Nephron progenitor cell (in vitro differentiated cells): ENCODE measurements around the gene ZCCHC18.
"Not testable (repeated sequence)": the region's sequence is repeated elsewhere in the genome, so short reads cannot be mapped to it uniquely, and the experiment has no call there.

Experiments used
- DNase-seq: peaks from one replicate; pipeline ENCODE4 v3.0.0; 2021
- H3K27ac Mint-ChIP-seq: 2 replicates; pipeline ENCODE4 v1.8.0; 2021; ENCODE audit warnings: mild to moderate bottlenecking, moderate library complexity, mixed read lengths
- H3K27me3 Mint-ChIP-seq: 2 replicates; pipeline ENCODE4 v1.8.0; 2021; ENCODE audit warnings: mild to moderate bottlenecking, low read depth, mixed read lengths; ENCODE audit not compliant: poor library complexity
- H3K36me3 Mint-ChIP-seq: 2 replicates; pipeline ENCODE4 v1.8.0; 2021; ENCODE audit warnings: low read depth, mixed read lengths
- H3K4me1 Mint-ChIP-seq: 2 replicates; pipeline ENCODE4 v1.8.0; 2021; ENCODE audit warnings: mixed read lengths
- H3K4me3 Mint-ChIP-seq: 2 replicates; pipeline ENCODE4 v1.8.0; 2021; ENCODE audit warnings: mild to moderate bottlenecking, moderate library complexity, mixed read lengths
- H3K9me3 Mint-ChIP-seq: 2 replicates; pipeline ENCODE4 v1.8.0; 2021; ENCODE audit warnings: mild to moderate bottlenecking, moderate library complexity, mixed read lengths
- CTCF ChIP-seq: fragments of 200-600 bp; sonication (generic); IDR thresholded peaks from 2 replicates; pipeline ENCODE4 v1.5.0; 2021; ENCODE audit warnings: antibody characterized with exemption

The ZCCHC18 gene

GRCh38 chrX:104112326-104112951 is at the start of gene ZCCHC18:
TSS of gene ZCCHC18 (plus strand) at chrX:104112523. CDS start at chrX:104114112, 1,589 bp downstream.
- Mint-ChIP-seq H3K27me3 (peaks cover 6% of the 10 kb centered on the region), H3K4me1 (peaks cover 26% of the 10 kb centered on the region), H3K4me3 (peak within 1 kb of the TSS; percentile 90), H3K9me3 (peaks cover 30% of the 10 kb centered on the region), H3K36me3 (no peaks in the 10 kb centered on the region), H3K27ac (peak within 1 kb of the TSS; percentile 93)
- TF ChIP-seq CTCF = no peak
- DNase-seq = peak; percentile 78

GRCh38 chrX:104062636-104063035 is 49.7 kb upstream of the ZCCHC18 start:
- not testable (repeated sequence) for H3K27ac Mint-ChIP-seq, H3K27me3 Mint-ChIP-seq, H3K4me1 Mint-ChIP-seq, H3K36me3 Mint-ChIP-seq, DNase-seq, H3K4me3 Mint-ChIP-seq, H3K9me3 Mint-ChIP-seq

GRCh38 chrX:104075778-104076445 is 36.4 kb upstream of the ZCCHC18 start, which contains the start of gene TMSB15C:
TSS of gene TMSB15C (minus strand) at chrX:104076236.
- not testable (repeated sequence) for H3K4me3 Mint-ChIP-seq, H3K4me1 Mint-ChIP-seq, H3K27ac Mint-ChIP-seq, H3K36me3 Mint-ChIP-seq, H3K9me3 Mint-ChIP-seq, H3K27me3 Mint-ChIP-seq, DNase-seq

- H3K9me3 Mint-ChIP-seq, DNase-seq, H3K36me3 Mint-ChIP-seq, H3K4me3 Mint-ChIP-seq, H3K4me1 Mint-ChIP-seq, H3K27me3 Mint-ChIP-seq, H3K27ac Mint-ChIP-seq: not testable (repeated sequence)
Observed at GRCh38 chrX:104077854-104078253, 34.5 kb upstream of the ZCCHC18 start.

DNA sequence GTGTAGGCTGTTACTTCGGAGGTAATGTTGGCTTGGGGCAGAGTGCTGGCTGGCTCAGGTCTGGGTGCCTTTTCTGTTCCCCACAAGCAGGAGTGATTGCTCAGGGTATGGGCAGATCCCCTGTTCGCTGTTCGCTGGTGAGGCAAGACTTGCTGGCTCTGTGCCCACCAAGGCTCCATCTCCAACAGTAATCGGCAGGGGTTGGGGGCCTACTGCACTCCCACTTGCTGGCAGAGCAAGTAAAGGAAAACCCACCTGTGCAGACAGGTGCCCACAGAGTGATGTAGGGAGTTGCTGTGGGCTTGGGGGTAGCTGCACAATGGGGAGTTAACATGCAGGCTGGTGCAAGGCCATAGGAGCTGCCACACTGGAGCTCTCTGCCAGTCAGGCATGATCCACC is 28.3 kb upstream of the ZCCHC18 start:
- DNase-seq = no peak
- no peak for TF ChIP-seq CTCF
- Mint-ChIP-seq H3K4me1 (no peaks in the 10 kb centered on the region), H3K9me3 (peaks cover 12% of the 10 kb centered on the region), H3K36me3 (no peaks in the 10 kb centered on the region), H3K4me3 (no peak overlapping the region), H3K27me3 (peaks cover 8% of the 10 kb centered on the region), H3K27ac (no peak overlapping the region)

- H3K9me3 Mint-ChIP-seq = peaks cover 12% of the 10 kb centered on the region
- H3K27ac Mint-ChIP-seq = no peak overlapping the region
- TF ChIP-seq CTCF = no peak
- H3K27me3 Mint-ChIP-seq = peaks cover 8% of the 10 kb centered on the region
- no peaks in the 10 kb centered on the region for H3K4me1 Mint-ChIP-seq
- no peaks in the 10 kb centered on the region for H3K36me3 Mint-ChIP-seq
- no peak overlapping the region for H3K4me3 Mint-ChIP-seq
- DNase-seq = no peak
Observed at GRCh38 chrX:104084534-104085277, 27.6 kb upstream of the ZCCHC18 start.

- H3K27ac Mint-ChIP-seq = no peak overlapping the region
- TF ChIP-seq CTCF = no peak
- no peak overlapping the region for H3K4me3 Mint-ChIP-seq
- peaks cover 12% of the 10 kb centered on the region for H3K9me3 Mint-ChIP-seq
- no peak for DNase-seq
- no peaks in the 10 kb centered on the region for H3K36me3 Mint-ChIP-seq
- H3K27me3 Mint-ChIP-seq = peaks cover 8% of the 10 kb centered on the region
- H3K4me1 Mint-ChIP-seq = no peaks in the 10 kb centered on the region
Observed at GRCh38 chrX:104085477-104085876, 26.8 kb upstream of the ZCCHC18 start.
